NCI-H748 (cell line): Measurements from ENCODE around the gene PRDX4.
"Not testable (repeated sequence)": the region's sequence is repeated elsewhere in the genome, so short reads cannot be mapped to it uniquely, and the experiment has no call there.

ENCODE experiments used
- DNase-seq: peaks from one replicate; lab custom pipeline; 2025; ENCODE audit not compliant: unreplicated experiment; lab: John Stamatoyannopoulos, UW

PRDX4 gene

DNA sequence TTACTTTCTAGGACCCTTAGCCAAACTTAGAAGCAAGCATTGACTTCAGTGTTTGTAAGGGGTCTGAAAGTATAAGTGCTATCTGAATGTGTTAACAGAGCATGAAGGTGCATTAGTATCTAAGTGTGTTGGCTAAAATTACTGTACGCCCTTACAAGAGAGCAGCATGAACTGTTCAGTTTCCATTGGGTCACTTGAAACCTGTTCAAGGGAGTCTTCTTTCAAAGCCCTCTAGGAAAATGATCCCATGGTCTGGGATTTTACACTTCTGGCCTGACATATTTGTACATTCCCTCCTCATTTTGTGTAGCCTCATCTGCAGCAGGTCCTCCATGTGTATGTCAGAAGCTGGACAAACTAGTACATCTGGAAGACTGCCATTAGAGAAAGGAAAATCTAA is 3.2 kb downstream of the PRDX4 start:
- no peak for DNase-seq

DNA sequence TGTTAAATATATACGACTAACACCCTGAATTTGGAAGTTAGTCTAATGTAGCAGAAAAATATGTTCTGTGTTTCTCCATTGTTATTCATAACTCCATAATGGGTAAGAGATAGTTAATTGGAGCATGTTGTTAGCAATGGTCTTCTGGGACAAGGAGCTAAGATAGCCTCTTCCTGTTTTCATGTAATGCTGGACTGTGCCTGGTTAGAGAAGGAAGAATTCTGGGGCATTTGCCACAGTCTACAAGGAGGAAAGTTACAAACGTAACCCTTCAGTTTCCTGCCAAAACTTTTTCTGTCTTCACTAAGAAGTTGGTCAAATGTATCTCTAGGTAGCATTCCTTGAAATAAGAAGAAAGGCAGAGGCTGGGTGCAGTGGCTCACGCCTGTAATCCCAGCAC is 5.8 kb downstream of the PRDX4 start:
- DNase-seq: no peak

DNA sequence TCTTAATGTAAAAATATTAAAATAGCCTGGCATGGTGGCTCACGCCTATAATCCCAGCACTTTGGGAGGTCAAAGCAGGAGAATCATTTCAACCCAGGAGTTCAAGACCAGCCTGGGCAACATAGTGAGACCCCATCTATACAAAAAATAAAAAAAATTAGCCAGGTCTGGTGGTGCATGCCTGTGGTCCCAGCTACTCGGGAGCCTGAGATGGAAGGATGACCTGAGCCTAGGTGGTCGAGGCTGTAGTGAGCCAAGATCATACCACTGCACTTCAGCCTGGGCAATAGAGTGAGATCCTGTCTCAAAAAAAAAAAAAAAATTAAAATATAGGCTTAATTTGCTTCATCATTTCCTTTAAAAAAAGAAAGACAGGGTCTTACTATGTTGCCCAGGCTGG is 9.2 kb downstream of the PRDX4 start:
- not testable (repeated sequence) for DNase-seq

DNA sequence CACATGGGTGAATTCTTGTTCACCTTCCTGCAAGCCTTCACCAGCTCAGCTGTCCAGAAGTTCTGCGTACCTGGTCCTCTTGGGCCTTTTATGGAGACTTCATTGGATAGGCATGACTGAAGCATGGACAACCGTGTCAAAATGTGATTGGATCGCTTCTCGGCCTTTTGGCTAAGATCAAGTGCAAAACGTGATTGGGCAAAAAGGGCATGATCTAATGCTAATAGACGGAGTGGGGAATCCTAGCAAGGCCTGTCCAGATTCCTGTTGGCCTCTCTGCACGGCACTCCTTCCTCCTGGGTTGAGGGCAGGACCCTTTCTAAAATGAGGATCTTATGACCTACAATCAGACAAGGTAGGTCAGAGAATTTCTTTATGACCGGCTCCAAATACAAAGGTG is 24.9 kb downstream of the PRDX4 start:
- no peak for DNase-seq

DNA sequence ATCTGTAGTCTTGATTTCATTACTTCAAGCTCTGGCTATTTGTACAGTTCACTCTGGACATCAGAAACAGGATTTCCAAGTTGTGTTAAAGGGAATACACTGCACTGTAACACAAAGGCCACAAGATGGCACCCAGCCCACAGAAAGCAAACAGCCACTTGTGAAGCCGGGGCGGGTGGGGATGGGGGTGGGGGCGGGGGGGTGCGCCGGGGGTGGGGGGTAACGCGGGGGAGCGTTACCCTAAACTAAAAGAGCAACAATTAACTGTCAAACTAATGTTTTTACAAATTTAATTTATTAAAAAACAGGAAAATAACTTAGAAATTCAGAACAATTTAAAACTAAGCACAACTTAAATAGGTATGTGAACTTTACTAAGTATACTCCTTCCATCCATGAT is 27.3 kb downstream of the PRDX4 start:
- DNase-seq: peak; percentile 53

DNA sequence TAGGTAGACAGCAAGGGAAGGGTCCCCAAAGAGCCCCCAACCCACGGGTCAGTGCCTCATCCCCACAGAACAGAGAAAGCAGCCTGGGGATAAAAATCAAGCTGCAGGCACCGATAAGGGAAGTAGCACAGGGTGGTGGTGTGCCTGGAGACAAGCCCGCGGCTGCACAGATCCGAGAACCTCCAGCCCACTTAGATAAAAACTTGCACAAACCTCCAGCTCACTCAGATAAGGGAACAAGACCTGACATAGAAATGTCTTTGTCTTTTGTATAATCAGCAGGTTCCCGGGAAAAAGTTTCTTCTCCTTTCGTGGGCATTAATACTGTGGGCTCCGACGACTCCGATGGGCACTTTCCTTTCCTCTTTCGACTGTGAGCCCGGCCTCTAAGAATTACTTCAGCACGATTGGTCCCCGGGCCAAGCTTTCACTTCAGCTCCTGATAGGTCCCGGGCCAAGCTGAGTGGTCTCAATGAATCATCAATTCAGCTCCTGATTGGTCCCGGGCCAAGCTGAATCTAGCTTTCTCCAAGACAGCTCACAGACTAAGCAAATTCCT is 32.4 kb downstream of the PRDX4 start:
- no peak for DNase-seq

DNA sequence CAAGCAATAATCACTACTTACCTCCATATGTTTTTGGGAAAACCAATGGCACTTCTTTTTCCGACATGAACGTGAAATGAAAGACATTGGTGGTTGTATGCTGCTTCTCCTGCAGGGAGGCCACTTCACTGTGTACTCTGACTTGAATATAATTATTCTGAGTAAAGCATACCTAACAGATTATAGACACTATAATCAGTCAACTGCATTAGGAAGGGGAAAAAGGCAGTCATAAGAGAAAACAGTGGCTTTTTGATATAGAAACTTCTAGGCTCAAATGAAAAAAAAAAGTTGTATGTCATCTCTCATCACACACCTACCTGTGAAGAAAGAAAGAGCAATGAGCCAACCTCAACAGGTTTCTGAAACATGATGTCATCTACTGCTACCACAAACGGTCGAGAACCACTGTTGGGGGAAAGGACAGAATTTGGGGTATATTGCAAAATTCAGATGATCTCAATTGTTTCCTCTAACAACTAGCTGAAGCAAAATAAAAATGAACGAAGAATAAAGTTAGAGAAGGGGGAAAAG is 37.4 kb downstream of the PRDX4 start:
- DNase-seq: no peak

DNA sequence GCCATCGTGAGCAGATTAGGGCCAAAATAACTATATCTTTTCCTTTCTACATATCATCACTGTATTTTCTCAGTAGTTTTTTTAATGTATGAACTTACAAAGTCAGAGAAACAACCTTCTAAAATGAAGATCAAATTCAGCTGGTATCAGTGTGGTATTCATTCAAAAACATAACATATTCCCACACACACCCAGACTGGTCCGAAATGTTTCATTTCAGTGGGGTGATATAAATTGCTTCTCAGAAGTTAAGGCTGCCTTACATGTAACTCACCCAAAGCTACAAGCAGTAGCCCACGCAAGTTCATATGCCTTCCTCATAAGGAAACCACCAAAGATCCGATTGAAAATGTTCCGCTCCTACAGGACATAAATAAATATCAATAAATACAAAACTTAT is 37.9 kb downstream of the PRDX4 start:
- DNase-seq: no peak

DNA sequence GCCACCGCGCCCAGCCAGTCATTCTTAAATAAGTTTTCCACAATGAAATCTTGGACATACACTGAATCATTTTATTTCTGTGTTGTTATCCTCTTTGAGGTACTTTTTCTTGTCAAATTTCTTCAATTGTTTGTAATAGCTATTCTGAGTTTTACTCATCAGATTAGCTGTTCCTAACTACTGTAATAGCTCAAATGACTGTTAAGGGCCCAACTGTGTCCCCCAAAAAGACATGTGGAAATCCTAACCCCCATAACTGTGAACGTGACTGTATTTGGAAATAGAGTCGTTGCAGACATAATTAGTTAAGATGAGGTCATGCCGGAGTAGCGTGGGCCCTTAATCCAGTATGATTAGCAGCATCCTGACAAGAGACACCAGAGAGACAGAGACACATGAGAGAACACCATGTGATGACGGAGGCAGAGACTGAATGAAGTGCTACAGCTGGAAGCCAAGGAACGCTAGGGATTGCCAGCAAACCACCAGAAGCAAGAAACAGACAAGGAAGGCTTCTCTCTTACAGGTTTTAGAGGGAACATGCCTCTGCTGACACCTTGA is 52.9 kb downstream of the PRDX4 start:
- no peak for DNase-seq

DNA sequence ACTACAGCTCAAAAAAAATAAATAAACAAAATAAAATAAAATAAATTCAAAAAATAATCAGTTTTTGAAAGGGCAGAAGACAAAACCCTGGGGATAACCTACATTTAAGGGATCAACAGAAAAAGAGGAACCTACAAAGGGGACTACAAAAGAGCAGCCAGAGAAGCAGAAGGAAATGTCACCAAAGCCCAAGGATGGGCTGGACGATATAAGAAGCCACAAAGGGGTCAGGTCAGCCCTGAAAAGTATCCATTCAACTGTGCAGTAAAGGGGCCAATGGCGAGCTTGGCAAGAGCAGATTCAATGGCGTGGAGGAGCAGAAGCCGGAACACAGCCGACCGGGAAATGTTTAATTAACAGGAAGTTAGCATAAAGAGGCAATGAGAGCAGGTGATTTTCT is 58.9 kb downstream of the PRDX4 start:
- no peak for DNase-seq

DNA sequence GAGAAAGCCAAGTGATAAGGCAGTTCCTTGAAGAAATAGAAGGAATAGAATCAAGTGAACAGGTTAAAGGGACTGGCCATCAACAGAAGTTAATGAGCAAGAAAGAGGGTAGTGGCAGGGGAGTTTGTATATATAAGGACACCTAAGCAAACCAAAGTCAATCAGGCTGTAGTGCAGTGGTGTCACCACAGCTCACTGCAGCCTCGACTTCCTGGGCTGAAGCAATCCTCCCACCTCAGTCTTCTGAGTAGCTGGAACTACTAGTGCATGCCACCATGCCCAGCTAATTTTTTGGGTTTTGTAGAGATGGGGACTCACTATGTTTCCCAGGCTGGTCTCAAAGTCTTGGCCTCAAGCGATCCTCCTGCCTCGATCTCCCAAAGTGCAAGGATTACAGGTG is 59.9 kb downstream of the PRDX4 start:
- no peak for DNase-seq

DNA sequence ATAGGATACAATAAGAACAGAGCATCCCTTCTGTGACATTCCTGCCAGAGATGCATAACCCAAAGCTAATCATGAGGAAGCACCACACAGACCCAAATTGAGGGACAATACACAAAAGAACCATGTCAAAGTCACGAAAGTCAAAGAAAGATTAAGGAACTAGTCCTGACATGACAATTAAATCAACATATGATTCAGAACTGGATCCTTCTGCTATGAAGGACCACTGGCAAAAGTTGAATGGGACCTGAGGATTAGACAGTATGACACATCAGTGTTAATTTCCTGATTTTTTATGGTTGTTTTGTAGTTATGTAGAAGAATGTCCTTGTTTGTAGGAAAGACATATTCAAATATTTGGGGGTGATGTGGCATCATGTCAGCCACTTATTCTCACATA is 61.9 kb downstream of the PRDX4 start:
- no peak for DNase-seq

DNA sequence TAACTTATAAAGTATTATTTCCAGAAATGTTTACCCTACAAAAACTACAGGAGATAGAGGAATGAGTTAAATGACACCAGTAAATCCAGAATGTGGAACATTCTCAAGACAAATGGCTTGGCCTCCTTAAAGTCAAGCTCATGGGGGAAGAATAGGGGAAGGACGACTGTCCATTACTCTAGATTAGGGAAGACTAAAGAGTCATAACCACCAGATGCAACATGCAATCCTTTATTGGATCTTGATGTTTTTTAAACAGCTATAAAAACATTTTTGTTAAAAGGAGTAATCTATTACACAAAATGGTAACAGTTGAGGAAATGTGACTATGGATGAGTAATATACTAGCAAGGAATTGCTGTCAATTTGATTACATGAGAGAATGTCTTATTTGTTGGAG is 64.7 kb downstream of the PRDX4 start:
- no peak for DNase-seq

DNA sequence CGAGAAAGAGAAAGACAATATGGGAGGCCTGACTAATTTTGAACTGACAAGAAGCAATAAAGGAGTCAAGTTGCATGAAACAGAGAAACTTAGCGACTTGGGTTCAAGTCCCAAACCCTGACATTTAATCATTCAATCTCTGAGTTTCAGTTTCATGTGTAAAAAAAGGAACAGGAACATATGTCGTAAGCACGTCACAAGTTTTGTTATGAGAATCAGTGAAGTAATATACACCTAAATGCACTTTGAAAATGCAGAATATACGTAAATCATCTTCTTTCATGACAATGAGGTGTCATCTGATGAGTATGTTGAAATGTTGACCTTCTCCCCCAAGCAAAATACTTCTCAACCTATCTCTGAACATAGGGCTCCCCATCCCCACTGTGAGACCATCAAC is 65.4 kb downstream of the PRDX4 start:
- no peak for DNase-seq
